ENCODE results near the gene LDLRAD1.
"Not testable (repeated sequence)": the region's sequence is repeated elsewhere in the genome, so short reads cannot be mapped to it uniquely, and the experiment has no call there.

Gene LDLRAD1

GRCh38 chr1:53986458-53986857 lies 31.5 kb downstream of the LDLRAD1 start:
- TF ChIP-seq ZNF274 (IDR thresholded peaks at IDR 0.05; ENCODE audit: low read depth, low read length) = no peak
- no peak overlapping the region for H3K4me3 ChIP-seq (ENCODE audit: low read length)

- no peak for TF ChIP-seq ZNF274 (IDR thresholded peaks at IDR 0.05; ENCODE audit: low read depth, low read length)
- H3K4me3 ChIP-seq (ENCODE audit: low read length) = no peak overlapping the region
Measured at GRCh38 chr1:53984726-53985125, 33.3 kb downstream of the LDLRAD1 start.

DNA sequence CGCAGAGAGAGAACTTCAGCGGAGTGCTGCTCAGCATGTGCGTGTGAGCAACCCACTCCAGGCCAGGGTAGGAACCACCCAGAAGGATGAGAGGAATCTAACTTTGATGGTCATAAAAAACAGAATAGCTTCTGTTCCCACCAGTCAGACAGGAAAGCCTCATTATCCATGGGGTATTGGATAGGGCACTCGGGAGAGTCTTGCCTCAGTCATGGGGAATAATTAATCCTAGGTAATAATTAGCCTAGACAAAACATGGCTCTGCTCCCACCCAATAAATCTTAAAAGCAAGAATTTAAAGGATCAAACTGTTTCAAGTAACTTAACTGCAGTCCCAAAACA lies 35.3 kb downstream of the LDLRAD1 start:
- H3K4me3 ChIP-seq (ENCODE audit: low read length) = no peak overlapping the region
- no peak for TF ChIP-seq ZNF274 (IDR thresholded peaks at IDR 0.05; ENCODE audit: low read depth, low read length)

DNA sequence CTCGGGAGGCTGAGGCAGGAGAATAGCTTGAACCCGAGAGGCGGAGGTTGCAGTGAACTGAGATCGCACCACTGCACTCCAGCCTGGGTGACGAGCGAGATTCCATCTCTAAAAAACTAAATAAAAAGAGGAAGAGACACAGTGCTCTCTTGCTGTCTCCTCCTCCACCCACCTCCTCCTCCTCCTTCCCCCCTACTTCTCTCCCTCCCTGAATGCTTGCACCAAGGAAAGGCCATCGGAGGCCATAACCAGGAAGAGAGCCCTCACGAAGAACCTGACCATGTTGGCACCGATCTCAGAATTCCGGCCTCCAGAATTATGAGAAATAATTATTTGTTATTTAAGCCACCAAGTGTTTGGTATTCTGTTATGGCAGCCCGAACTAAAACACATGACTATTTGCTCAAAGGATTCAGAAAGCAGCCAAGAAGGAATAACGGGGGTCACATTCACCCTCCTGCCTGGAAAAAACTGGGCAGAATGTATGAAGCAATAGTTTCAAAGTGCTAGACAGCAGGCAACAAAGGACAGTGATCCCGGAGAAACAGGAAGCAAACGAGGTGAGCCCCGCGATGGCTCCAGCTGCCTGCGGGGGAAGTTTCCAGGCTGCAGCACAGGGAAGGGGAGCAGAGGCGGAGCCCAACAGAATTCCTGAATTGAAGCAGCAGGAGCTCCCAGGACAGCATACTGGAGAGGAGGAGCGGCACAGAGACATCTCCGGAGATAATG lies 35.8 kb downstream of the LDLRAD1 start:
- no peak overlapping the region for H3K4me3 ChIP-seq (ENCODE audit: low read length)
- TF ChIP-seq ZNF274 (IDR thresholded peaks at IDR 0.05; ENCODE audit: low read depth, low read length) = no peak

GRCh38 chr1:53981220-53981619 lies 36.8 kb downstream of the LDLRAD1 start:
- no peak overlapping the region for H3K4me3 ChIP-seq (ENCODE audit: low read length)
- TF ChIP-seq ZNF274 (IDR thresholded peaks at IDR 0.05; ENCODE audit: low read depth, low read length) = no peak

DNA sequence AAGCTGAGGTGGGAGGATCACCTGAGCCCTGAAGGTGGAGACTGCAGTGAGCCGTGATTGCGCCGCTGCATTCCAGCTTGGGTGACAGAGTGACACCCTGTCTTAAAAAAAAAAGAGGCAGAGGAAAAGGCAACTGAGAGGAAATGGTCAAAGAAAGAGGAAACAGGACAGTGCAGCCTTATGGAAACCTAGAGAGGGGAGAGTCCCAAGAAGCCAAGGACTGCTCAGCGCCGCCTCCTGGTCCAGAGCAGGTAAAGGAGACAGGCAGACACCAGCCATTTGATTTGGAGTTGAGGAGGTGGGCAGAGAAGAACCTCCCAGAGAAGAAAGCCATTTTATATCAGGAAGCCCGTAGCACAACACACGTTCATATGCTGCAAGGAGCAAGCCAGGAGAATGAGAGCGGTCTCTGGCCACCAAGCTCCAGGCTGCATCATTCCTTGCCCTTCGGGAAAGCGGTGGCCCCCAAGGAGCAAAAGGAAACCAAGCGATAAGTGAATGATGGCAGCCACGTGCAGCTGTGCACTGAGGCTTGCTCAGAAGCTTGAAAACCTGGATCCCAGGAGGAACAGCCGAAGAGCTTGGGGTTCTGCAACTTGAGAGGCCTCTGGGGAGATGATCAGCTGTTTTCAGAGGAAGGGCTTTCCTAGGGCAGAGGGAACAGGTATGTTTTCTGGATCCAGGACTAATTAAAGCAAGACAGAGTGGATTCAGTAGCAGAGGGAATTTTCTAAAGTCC lies 38.1 kb downstream of the LDLRAD1 start:
- H3K4me3 ChIP-seq (ENCODE audit: low read length) = no peak overlapping the region
- TF ChIP-seq ZNF274 (IDR thresholded peaks at IDR 0.05; ENCODE audit: low read depth, low read length) = no peak

DNA sequence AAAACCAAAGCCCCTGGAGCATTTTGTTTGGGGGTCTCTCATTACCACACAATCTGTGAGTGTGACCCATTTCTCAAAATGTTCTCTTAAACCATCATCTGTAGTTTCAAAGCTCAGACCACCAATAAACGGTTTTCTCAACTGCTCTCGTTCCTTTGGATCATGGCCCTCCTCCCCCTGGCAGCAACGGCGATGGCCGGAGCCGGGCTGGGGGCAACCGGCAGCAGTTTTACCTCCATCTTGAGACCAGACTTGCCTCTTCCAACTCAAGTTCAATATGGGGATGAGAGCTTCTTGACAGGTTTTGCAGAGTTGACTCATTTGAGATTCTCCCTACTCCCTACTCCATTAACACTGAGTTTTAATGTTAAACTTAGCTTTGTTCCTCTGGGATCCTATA lies 42.1 kb downstream of the LDLRAD1 start:
- no peak for TF ChIP-seq ZNF274 (IDR thresholded peaks at IDR 0.05; ENCODE audit: low read depth, low read length)
- H3K4me3 ChIP-seq (ENCODE audit: low read length) = no peak overlapping the region

DNA sequence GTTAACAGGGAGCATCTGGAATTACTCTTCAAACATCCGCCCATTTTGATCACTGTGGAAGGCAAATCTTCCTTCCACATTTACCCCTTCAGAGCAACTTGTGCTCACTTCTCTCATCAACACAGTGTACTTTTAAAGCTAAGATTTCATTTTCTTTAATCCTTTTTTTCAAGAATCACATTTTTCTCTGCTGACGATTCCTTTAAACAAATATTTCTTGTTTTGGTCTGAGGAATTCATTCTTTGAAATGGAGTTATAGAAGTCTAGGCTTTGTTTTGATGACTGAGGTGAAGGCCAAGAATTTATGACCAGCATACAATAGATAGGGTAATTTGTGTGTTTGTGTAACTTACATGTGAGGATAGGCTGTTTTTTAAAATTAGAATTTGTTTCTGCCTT lies 46.3 kb downstream of the LDLRAD1 start:
- no peak for TF ChIP-seq ZNF274 (IDR thresholded peaks at IDR 0.05; ENCODE audit: low read depth, low read length)
- H3K4me3 ChIP-seq (ENCODE audit: low read length) = no peak overlapping the region

- H3K4me3 ChIP-seq (ENCODE audit: low read length) = not testable (repeated sequence)
Measured at GRCh38 chr1:53969323-53969722, 48.7 kb downstream of the LDLRAD1 start.

GRCh38 chr1:53968125-53968513 lies 49.9 kb downstream of the LDLRAD1 start:
- H3K4me3 ChIP-seq (ENCODE audit: low read length) = no peak overlapping the region
- no peak for TF ChIP-seq ZNF274 (IDR thresholded peaks at IDR 0.05; ENCODE audit: low read depth, low read length)

- no peak overlapping the region for H3K4me3 ChIP-seq (ENCODE audit: low read length)
- no peak for TF ChIP-seq ZNF274 (IDR thresholded peaks at IDR 0.05; ENCODE audit: low read depth, low read length)
Measured at GRCh38 chr1:53967409-53968124, 50.4 kb downstream of the LDLRAD1 start.

- TF ChIP-seq ZNF274 (IDR thresholded peaks at IDR 0.05; ENCODE audit: low read depth, low read length) = no peak
- H3K4me3 ChIP-seq (ENCODE audit: low read length) = no peak overlapping the region
Measured at GRCh38 chr1:53966794-53967193, 51.2 kb downstream of the LDLRAD1 start.

DNA sequence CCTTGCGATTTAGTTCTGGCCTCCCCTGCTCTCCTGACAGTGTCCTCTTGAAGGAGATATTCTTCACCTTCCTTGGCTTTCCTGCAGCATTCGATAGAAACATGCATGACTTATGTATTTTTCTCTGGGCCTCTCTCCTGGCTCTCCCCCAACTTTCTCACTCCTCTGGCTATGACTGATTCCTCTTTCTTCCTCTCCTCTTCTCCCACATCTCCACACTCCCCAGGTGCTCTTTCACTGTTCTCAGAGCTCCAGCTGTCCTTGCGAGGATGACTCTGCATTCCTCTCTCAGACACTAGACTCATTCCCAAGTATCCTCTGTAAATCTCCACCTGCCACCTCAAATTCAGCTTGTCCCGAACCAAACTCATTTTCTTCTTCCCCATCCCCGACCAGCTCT lies 53.9 kb downstream of the LDLRAD1 start:
- H3K4me3 ChIP-seq (ENCODE audit: low read length) = no peak overlapping the region
- no peak for TF ChIP-seq ZNF274 (IDR thresholded peaks at IDR 0.05; ENCODE audit: low read depth, low read length)

- no peak overlapping the region for H3K4me3 ChIP-seq (ENCODE audit: low read length)
- no peak for TF ChIP-seq ZNF274 (IDR thresholded peaks at IDR 0.05; ENCODE audit: low read depth, low read length)
Measured at GRCh38 chr1:53963460-53963859, 54.5 kb downstream of the LDLRAD1 start.

DNA sequence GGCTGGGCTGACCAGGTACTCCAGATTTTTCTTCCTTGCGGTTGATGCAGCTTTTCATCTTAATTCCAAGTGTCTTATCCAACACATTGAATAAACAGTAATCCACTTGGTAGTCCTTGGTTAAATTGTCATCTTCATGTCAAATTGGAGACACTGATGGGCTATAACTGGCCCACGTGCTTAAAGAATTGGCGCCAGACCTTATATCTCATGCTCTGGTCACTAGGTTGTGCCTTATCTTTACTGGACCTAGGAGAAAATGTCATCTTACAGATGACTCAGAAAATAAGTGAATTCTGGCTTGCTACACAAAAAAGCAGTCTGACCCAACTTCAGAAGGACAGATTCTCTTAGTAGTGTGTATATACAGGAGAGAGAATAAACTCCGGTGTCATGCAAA lies 55.6 kb downstream of the LDLRAD1 start:
- TF ChIP-seq ZNF274 (IDR thresholded peaks at IDR 0.05; ENCODE audit: low read depth, low read length) = no peak
- no peak overlapping the region for H3K4me3 ChIP-seq (ENCODE audit: low read length)

Measured in GM08714 (cell line).